GM12878 (cell line): ENCODE results near the gene TACR1.

Experiments used
- BACH1 ChIP-seq: fragments of 450-650 bp; IDR thresholded peaks from 2 replicates; pipeline ENCODE4 v1.6.1; 2017; ENCODE audit warnings: mild to moderate bottlenecking, borderline replicate concordance
- ESRRA ChIP-seq: IDR thresholded peaks from 2 replicates; pipeline ENCODE4 v1.6.1; 2012; ENCODE audit warnings: mild to moderate bottlenecking, low read length, improper control_type of control experiment
- NFYB ChIP-seq: IDR thresholded peaks from 2 replicates; pipeline ENCODE4 v1.6.1; 2011; ENCODE audit warnings: low read depth, mild to moderate bottlenecking, low read length, improper control_type of control experiment, moderate library complexity; ENCODE audit not compliant: insufficient read depth
- RAD21 ChIP-seq: IDR thresholded peaks from 2 replicates; pipeline ENCODE4 v1.6.1; 2011; ENCODE audit warnings: mild to moderate bottlenecking, low read depth, low read length, moderate library complexity; ENCODE audit not compliant: insufficient read depth
- SMARCA5 ChIP-seq: fragments of 450-650 bp; IDR thresholded peaks from 2 replicates; pipeline ENCODE4 v1.6.1; 2017; ENCODE audit warnings: mild to moderate bottlenecking
- TCF3 ChIP-seq: IDR thresholded peaks from 2 replicates; pipeline ENCODE4 v1.6.1; 2012; ENCODE audit warnings: low read depth, mild to moderate bottlenecking, low read length, borderline replicate concordance; ENCODE audit not compliant: insufficient read depth
- TF ChIP-seq, protein P1 (sequence below), 3 experiments: IDR thresholded peaks in 2 of 3; conservative IDR thresholded peaks in 1 of 3; 2 replicates each; pipeline ENCODE4 v1.5.1; 2011; ENCODE audit warnings: low read depth in 3 of 3, low read length in 3 of 3, mild to moderate bottlenecking in 3 of 3, control low read depth in 2 of 3, moderate library complexity in 2 of 3, inconsistent platforms in 1 of 3, mixed read lengths in 1 of 3; ENCODE audit not compliant: control insufficient read depth in 2 of 3, insufficient read depth in 1 of 3; ENCODE audit errors: extremely low read depth in 1 of 3

DNA sequence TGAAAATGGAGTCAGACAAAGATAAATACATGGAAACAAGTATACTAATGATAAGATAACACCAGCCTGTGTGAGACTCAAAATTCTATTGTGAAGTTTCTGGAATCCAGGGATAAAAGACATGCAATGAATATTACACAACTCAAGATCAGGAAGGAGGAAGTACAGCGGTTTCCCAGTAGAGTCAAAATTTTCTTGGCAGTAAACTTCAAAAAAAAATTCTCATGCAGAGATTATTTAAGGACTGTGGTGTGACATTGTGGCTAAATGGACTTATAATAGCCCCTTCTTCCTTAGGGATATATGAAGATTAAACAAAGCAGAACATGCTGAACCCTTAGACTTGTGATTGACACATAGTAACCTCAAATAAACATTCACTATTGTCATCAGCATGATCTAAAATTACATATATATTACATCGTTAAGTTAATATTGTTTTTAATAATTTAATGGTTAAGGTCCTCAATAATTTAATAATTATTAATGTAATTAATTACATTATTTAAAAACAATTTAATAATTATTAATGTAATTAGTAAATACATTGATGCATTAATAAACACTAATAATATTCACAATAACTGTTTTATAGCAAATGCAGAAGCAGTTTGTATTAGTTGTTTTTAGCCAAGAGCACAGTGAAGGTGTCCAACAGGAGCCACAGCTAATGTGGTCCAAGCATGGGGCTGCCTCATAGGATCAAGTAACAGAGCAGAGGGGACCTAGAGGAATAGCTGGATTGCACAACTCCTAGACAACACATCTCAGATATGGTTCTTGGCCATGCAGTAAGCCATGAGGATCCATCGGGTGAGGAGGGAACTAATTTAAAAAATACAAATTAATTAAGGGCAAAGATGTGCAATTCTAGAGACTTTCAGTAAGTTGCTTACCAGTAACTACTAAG, 163.6 kb downstream of the TACR1 start:
- TF ChIP-seq NFYB (no peak), ESRRA (no peak), RAD21 (no peak), BACH1 (no peak), SMARCA5 (no peak), TCF3 (no peak)
- TF ChIP-seq, protein P1, sequence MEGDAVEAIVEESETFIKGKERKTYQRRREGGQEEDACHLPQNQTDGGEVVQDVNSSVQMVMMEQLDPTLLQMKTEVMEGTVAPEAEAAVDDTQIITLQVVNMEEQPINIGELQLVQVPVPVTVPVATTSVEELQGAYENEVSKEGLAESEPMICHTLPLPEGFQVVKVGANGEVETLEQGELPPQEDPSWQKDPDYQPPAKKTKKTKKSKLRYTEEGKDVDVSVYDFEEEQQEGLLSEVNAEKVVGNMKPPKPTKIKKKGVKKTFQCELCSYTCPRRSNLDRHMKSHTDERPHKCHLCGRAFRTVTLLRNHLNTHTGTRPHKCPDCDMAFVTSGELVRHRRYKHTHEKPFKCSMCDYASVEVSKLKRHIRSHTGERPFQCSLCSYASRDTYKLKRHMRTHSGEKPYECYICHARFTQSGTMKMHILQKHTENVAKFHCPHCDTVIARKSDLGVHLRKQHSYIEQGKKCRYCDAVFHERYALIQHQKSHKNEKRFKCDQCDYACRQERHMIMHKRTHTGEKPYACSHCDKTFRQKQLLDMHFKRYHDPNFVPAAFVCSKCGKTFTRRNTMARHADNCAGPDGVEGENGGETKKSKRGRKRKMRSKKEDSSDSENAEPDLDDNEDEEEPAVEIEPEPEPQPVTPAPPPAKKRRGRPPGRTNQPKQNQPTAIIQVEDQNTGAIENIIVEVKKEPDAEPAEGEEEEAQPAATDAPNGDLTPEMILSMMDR (IDR thresholded peaks at IDR 0.05 in 2 of 3, conservative IDR thresholded peaks at IDR 0.05 in 1 of 3; ENCODE audit: control insufficient read depth in 2 of 3, extremely low read depth in 1 of 3, insufficient read depth in 1 of 3, low read depth in 3 of 3, low read length in 3 of 3): no peak
